ENCODE measurements around the gene TMPRSS3.

GRCh38 chr21:42373908-42374455 lies 21.9 kb downstream of the TMPRSS3 start:
- TF ChIP-seq CTCF (IDR thresholded peaks at IDR 0.05) (no peak), POLR2A (IDR thresholded peaks at IDR 0.05; ENCODE audit: low read depth) (no peak)
